ENCODE results near the gene NELFCD. TPM values are rescaled to one million over a fixed set of nuclear protein-coding genes. Genes with fewer than 3 reads are reported as not detected.

NELFCD gene
- total and polyA plus RNA-seq, 9 of the 15 experiments (the other 6 are each of a cell fraction or from before 2014, with no cell fraction given) = 11.7 to 163 (median 96.5) TPM

GRCh38 chr20:59010995-59011873 is 30.2 kb downstream of the NELFCD start (continued):
- TF ChIP-seq DEAF1 (CRISPR knock-in tag; IDR thresholded peaks at IDR 0.05) = no peak
- TF ChIP-seq HNRNPUL1 (IDR thresholded peaks at IDR 0.05; ENCODE audit: low read length) = no peak
- no peak for TF ChIP-seq NR4A1 (CRISPR knock-in tag; IDR thresholded peaks at IDR 0.05)
- peak; percentile 49; the same call in 1 of the 2 replicates for TF ChIP-seq NR4A1 (tag; IDR thresholded peaks at IDR 0.05)
- no peak for TF ChIP-seq CBX5 (IDR thresholded peaks at IDR 0.05; ENCODE audit: borderline replicate concordance, low read depth)
- no peak for TF ChIP-seq ZSCAN29 (IDR thresholded peaks at IDR 0.05)
- TF ChIP-seq TBL1XR1 (IDR thresholded peaks at IDR 0.05; ENCODE audit: low read length in 2 of 2) = 0 out of 4 replicates have a peak, but pooled peaks of 1 of the 2 experiments have one; percentile 5
- no peak for TF ChIP-seq CCAR2 (IDR thresholded peaks at IDR 0.05; ENCODE audit: low read depth, low read length)
- no peak for TF ChIP-seq ZNF583 (CRISPR knock-in tag; IDR thresholded peaks at IDR 0.05)
- peak; percentile 59; the same call in 1 of the 2 replicates for TF ChIP-seq PKNOX1 (IDR thresholded peaks at IDR 0.05)
- no peak for TF ChIP-seq ZNF717 (CRISPR knock-in tag; IDR thresholded peaks at IDR 0.05)
- no peak for TF ChIP-seq HOMEZ (CRISPR knock-in tag; IDR thresholded peaks at IDR 0.05)
- peak; percentile 59; the same call in 1 of the 2 replicates for TF ChIP-seq ATF7 (IDR thresholded peaks at IDR 0.05)
- TF ChIP-seq ESRRB (CRISPR knock-in tag; IDR thresholded peaks at IDR 0.05; ENCODE audit: borderline replicate concordance) = no peak
- TF ChIP-seq LARP7 (IDR thresholded peaks at IDR 0.05) = 0 out of 2 replicates have a peak, but pooled peaks have one; percentile 45
- TF ChIP-seq ZNF232 (CRISPR knock-in tag; IDR thresholded peaks at IDR 0.05) = no peak
- no peak for TF ChIP-seq U2AF1 (optimal IDR thresholded peaks at IDR 0.05; ENCODE audit: low read depth, low read length)
- TF ChIP-seq MYC (IDR thresholded peaks at IDR 0.05; ENCODE audit: low read depth, low read length) = peak; percentile 22; the same call in 1 of the 2 replicates
- no peak for TF ChIP-seq MYC (CRISPR knock-in tag; IDR thresholded peaks at IDR 0.05; ENCODE audit: borderline replicate concordance, low read depth)
- no peak for TF ChIP-seq EWSR1 (IDR thresholded peaks at IDR 0.05; ENCODE audit: borderline replicate concordance, low read depth, partially characterized antibody)
- no peak for TF ChIP-seq HLTF (IDR thresholded peaks at IDR 0.05)
- no peak for TF ChIP-seq MITF (IDR thresholded peaks at IDR 0.05)
- TF ChIP-seq PTBP1 (IDR thresholded peaks at IDR 0.05; ENCODE audit: low read depth, low read length) = no peak
- TF ChIP-seq GABPA (tag; conservative IDR thresholded peaks at IDR 0.05; ENCODE audit: low read depth) = no peak; the same call in 1 of the 2 replicates
